B cell (primary cell): ENCODE results near the gene SLC16A7. TPM values are rescaled to one million over a fixed set of nuclear protein-coding genes. Genes with fewer than 3 reads are reported as not detected.

ENCODE experiments used
- ATAC-seq: fragments of 200-7000 bp; cut with Tn5 transposase; one replicate; pipeline ENCODE4 v1.10.0; 2021; ENCODE audit warnings: low read depth, mild to moderate bottlenecking, moderate number of reproducible peaks, moderate library complexity
- CTCF ChIA-PET: fragments of 350-600 bp; sonication (Branson Sonifier 250); formaldehyde crosslinking; loops from one replicate; lab custom pipeline; 2021; ENCODE audit warnings: antibody characterized with exemption, inconsistent platforms; lab: Charles Lee
- POLR2A ChIA-PET: fragments of 350-600 bp; sonication (Branson Sonifier 250); formaldehyde crosslinking; loops from one replicate; lab custom pipeline; 2021; ENCODE audit warnings: antibody characterized with exemption; lab: Charles Lee
- DNase-seq: peaks from one replicate; pipeline ENCODE4 v3.0.0; 2013
- H2AFZ ChIP-seq: 2 replicates; pipeline ENCODE4 v1.6.1; 2012; ENCODE audit warnings: mild to moderate bottlenecking, low read depth, low read length; ENCODE audit not compliant: insufficient read depth, poor library complexity, severe bottlenecking
- H3K27ac ChIP-seq, 2 donors: 1 replicate in 1 of 2; 2 replicates in 1 of 2; pipeline ENCODE4 v1.5.1; 2012 to 2013; ENCODE audit warnings: low read length in 2 of 2, mild to moderate bottlenecking in 2 of 2, moderate library complexity in 1 of 2
- H3K27me3 ChIP-seq, 4 experiments: fragments of 200-600 bp in 1 of 4; sonication (generic) in 1 of 4; replicated peaks in 1 of 4; 1 replicate in 2 of 4; 2 replicates in 2 of 4; pipeline versions ENCODE4 v1.6.1 to v1.7.0; 2013 to 2016; ENCODE audit warnings: low read length in 3 of 4, mild to moderate bottlenecking in 2 of 4, mixed read lengths in 1 of 4, moderate library complexity in 1 of 4; ENCODE audit not compliant: insufficient read depth in 4 of 4, control insufficient read depth in 3 of 4; ENCODE audit errors: control extremely low read depth in 1 of 4
- H3K36me3 ChIP-seq, 2 experiments: replicated peaks in 1 of 2; 1 replicate in 1 of 2; 2 replicates in 1 of 2; pipeline versions ENCODE4 v1.6.1 to v1.7.1; 2013; ENCODE audit warnings: low read length in 1 of 2; ENCODE audit not compliant: insufficient read depth in 2 of 2, control insufficient read depth in 1 of 2; ENCODE audit errors: control extremely low read depth in 1 of 2, extremely low read depth in 1 of 2
- H3K4me1 ChIP-seq, 2 donors: fragments of 200-600 bp in 1 of 2; sonication (generic) in 1 of 2; 1 replicate in 1 of 2; 2 replicates in 1 of 2; pipeline versions ENCODE4 v1.5.1 to v1.6.1; 2013 to 2017; ENCODE audit warnings: low read length in 2 of 2; ENCODE audit not compliant: control insufficient read depth in 2 of 2, insufficient read depth in 2 of 2
- H3K4me2 ChIP-seq: replicated peaks from 2 replicates; pipeline ENCODE3; 2012; ENCODE audit warnings: mild to moderate bottlenecking, low read depth, low read length; ENCODE audit not compliant: poor library complexity, severe bottlenecking
- H3K4me3 ChIP-seq, 5 experiments: fragments of 200-600 bp in 1 of 5; sonication (generic) in 1 of 5; 1 replicate in 3 of 5; 2 replicates in 2 of 5; pipeline versions ENCODE4 v1.5.1 to v1.7.0; 2011 to 2016; ENCODE audit warnings: low read length in 4 of 5, mild to moderate bottlenecking in 4 of 5, low read depth in 2 of 5, control low read depth in 1 of 5, moderate library complexity in 1 of 5; ENCODE audit not compliant: insufficient read depth in 1 of 5; ENCODE audit errors: control extremely low read depth in 1 of 5, extremely low read depth in 1 of 5
- H3K79me2 ChIP-seq: fragments of 200-600 bp; sonication (generic); one replicate; pipeline ENCODE4 v1.6.0; 2016; ENCODE audit warnings: low read length; ENCODE audit not compliant: control insufficient read depth, insufficient read depth
- H3K9ac ChIP-seq: fragments of 200-600 bp; sonication (generic); 2 replicates; pipeline ENCODE4 v1.6.1; 2017; ENCODE audit warnings: mild to moderate bottlenecking, low read length, moderate library complexity
- H3K9me3 ChIP-seq, 3 donors: one replicate each; pipeline versions ENCODE4 v1.6.1 to v1.7.1; 2013; ENCODE audit warnings: low read length in 2 of 3; ENCODE audit not compliant: control insufficient read depth in 2 of 3, insufficient read depth in 1 of 3; ENCODE audit errors: control extremely low read depth in 1 of 3
- H4K20me1 ChIP-seq: 2 replicates; pipeline ENCODE4 v1.6.0; 2012; ENCODE audit warnings: mild to moderate bottlenecking, low read length; ENCODE audit not compliant: insufficient read depth, control insufficient read depth, poor library complexity, severe bottlenecking
- H3K27ac Mint-ChIP-seq: one replicate; pipeline ENCODE4 v1.8.0; 2021; ENCODE audit warnings: mixed read lengths
- H3K27me3 Mint-ChIP-seq: one replicate; pipeline ENCODE4 v1.8.0; 2021; ENCODE audit warnings: mixed read lengths
- H3K4me1 Mint-ChIP-seq: one replicate; pipeline ENCODE4 v1.8.0; 2021; ENCODE audit warnings: mixed read lengths
- H3K4me3 Mint-ChIP-seq: one replicate; pipeline ENCODE4 v1.8.0; 2021; ENCODE audit warnings: mixed read lengths
- H3K9me3 Mint-ChIP-seq: one replicate; pipeline ENCODE4 v1.8.0; 2022; ENCODE audit warnings: mixed read lengths; ENCODE audit not compliant: insufficient read depth
- CTCF ChIP-seq: fragments of 200-600 bp; IDR thresholded peaks from one replicate; pipeline ENCODE4 v1.8.0; 2022; ENCODE audit warnings: antibody characterized with exemption, mild to moderate bottlenecking
- EZH2 ChIP-seq: IDR thresholded peaks from 2 replicates; pipeline ENCODE4 v1.6.1; 2012; ENCODE audit warnings: borderline replicate concordance, low read depth, mild to moderate bottlenecking, moderate library complexity, low read length; ENCODE audit not compliant: insufficient read depth, poor library complexity, severe bottlenecking
- WGBS: methylation state at CpG from one replicate; pipeline ENCODE4 v1.1.5; 2013; ENCODE audit warnings: missing lambda C conversion rate; ENCODE audit not compliant: insufficient coverage; 5-methylcytosine and 5-hydroxymethylcytosine counted together
- intact Hi-C: fragments of 100-400 bp; cut with micrococcal nuclease; formaldehyde crosslinking; loops from one replicate; pipeline ENCODE4 v1.10.0; 2022
- polyA plus RNA-seq: library from polyadenylated mRNA; depleted of rRNA; stranded (reverse); fragments of >200 nt; gene quantifications from 2 replicates; pipeline ENCODE4 v1.2.3, GENCODE V29; 2012
- total RNA-seq, 2 donors: library from RNA; stranded (reverse); fragments of 120-200 nt in 1 of 2; gene quantifications; 1 replicate in 1 of 2; 2 replicates in 1 of 2; pipeline versions ENCODE4 v1.2.3 to v1.2.4, GENCODE V29; 2013 to 2022

SLC16A7 gene
- total and polyA plus RNA-seq, 2 donors (not counting 1 experiment from before 2014, with no cell fraction given): 11.6 to 32.7 TPM

- Histone ChIP-seq H3K4me3 (no peak overlapping the region), H3K9me3 (peaks cover 0 to 1% (median 0%) of the 10 kb centered on the region in 3 donors), H4K20me1 (no peaks in the 10 kb centered on the region), H3K36me3 (peaks cover 0 to 6% of the 10 kb centered on the region in 2 experiments), H3K4me2 (no peak overlapping the region), H2AFZ (no peak overlapping the region), H3K79me2 (no peaks in the 10 kb centered on the region), H3K9ac (no peak overlapping the region), H3K27me3 (no peaks in the 10 kb centered on the region), H3K27ac (no peak overlapping the region), H3K4me1 (no peaks in the 10 kb centered on the region)
- no peak for ATAC-seq
- Mint-ChIP-seq H3K27ac (no peak overlapping the region), H3K4me3 (no peak overlapping the region), H3K4me1 (no peaks in the 10 kb centered on the region), H3K27me3 (no peaks in the 10 kb centered on the region), H3K9me3 (no peaks in the 10 kb centered on the region)
- intact Hi-C loops: no loop called here
- CTCF ChIA-PET: no interaction called here
- POLR2A ChIA-PET: no interaction called here
- TF ChIP-seq CTCF (no peak), EZH2 (no peak)
- DNase-seq: no peak
- WGBS: no CpG with 5 or more reads among the region's 3 CpGs
These were observed 172.2 kb downstream of the SLC16A7 start for GRCh38 chr12:59768031-59768430.

GRCh38 chr12:59780605-59781135 lies 184.8 kb downstream of the SLC16A7 start:
- Histone ChIP-seq H3K27me3 (no peaks in the 10 kb centered on the region), H3K9ac (no peak overlapping the region), H3K36me3 (peaks cover 2% of the 10 kb centered on the region in 2 experiments), H2AFZ (no peak overlapping the region), H3K27ac (no peak overlapping the region), H3K4me1 (no peaks in the 10 kb centered on the region), H4K20me1 (no peaks in the 10 kb centered on the region), H3K4me2 (no peak overlapping the region), H3K79me2 (no peaks in the 10 kb centered on the region), H3K9me3 (no peaks in the 10 kb centered on the region), H3K4me3 (no peak overlapping the region)
- ATAC-seq (no peak), DNase-seq (no peak)
- H3K27me3 Mint-ChIP-seq: no peaks in the 10 kb centered on the region
- WGBS: no CpG with 5 or more reads among the region's 3 CpGs
- no peak overlapping the region for H3K4me3 Mint-ChIP-seq
- no peaks in the 10 kb centered on the region for H3K4me1 Mint-ChIP-seq
- ChIA-PET CTCF (no interaction called here), POLR2A (no interaction called here)
- intact Hi-C loops: no loop called here
- no peaks in the 10 kb centered on the region for H3K9me3 Mint-ChIP-seq
- no peak overlapping the region for H3K27ac Mint-ChIP-seq
- TF ChIP-seq CTCF (no peak), EZH2 (no peak)
